GM18868 (cell line): Measurements from ENCODE around the gene MRPS14.
A peak's percentile ranks its signal among the peaks of the same experiment; 100 is the strongest.
"Not testable (repeated sequence)": the region's sequence is repeated elsewhere in the genome, so short reads cannot be mapped to it uniquely, and the experiment has no call there.

Source experiments
- ATAC-seq: cut with Tn5 transposase; IDR thresholded peaks from one replicate; pipeline ENCODE4 v1.9.1; 2021; ENCODE audit warnings: mild to moderate bottlenecking, moderate library complexity; ENCODE audit not compliant: unreplicated experiment

The MRPS14 gene

DNA sequence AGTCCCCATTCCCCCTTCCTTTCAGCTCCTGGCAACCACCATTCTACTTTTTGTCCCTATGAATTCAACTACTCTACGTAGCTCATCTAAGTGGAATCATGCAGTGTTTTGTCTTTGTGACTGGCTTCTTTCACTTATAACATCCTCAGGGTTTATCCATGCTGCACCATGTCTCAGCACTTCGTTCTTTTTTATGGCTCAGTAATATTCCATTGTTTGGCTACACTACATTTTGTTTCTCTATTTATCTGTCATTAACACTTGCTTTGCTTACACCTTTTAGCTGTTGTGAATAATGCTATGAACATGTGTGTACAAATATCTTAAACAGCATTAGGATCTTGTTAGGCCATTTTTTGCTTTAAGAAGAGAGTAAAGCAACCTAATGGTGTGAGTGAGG is 1.5 kb upstream of the MRPS14 start:
- no peak for ATAC-seq

DNA sequence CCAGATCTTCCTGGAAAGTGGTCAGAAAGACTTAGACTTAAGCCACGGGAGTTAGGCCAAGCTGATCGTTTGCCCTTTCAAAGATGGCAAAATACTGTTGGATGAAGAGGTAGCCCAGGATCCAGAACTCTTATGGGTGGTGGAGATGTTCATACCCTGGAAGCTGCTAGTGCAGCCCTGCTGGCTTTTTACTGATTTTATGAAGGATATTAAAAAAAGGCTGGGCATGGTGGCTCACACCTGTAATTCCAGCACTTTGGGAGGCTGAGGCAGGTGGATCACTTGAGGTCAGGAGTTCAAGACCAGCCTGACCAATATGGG is 657 bp upstream of the MRPS14 start:
- not testable (repeated sequence) for ATAC-seq

DNA sequence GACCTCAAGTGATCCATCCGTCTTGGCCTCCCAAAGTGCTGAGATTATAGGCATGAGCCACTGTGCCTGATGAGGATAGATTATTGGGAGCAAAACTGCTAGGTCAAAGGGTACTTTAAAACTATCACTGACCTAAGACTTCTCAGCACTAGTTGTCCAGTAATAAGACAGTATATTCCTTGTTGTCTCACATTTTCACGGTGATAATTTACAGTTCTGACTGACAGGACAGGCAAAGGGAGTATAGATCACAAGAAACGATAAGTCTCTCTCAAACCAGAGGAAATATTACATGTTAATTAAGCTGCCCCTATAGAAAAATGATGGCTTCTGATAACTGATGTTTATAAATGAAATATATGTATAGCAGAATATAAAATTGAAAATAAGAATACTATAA is 3.7 kb downstream of the MRPS14 start:
- ATAC-seq = no peak

DNA sequence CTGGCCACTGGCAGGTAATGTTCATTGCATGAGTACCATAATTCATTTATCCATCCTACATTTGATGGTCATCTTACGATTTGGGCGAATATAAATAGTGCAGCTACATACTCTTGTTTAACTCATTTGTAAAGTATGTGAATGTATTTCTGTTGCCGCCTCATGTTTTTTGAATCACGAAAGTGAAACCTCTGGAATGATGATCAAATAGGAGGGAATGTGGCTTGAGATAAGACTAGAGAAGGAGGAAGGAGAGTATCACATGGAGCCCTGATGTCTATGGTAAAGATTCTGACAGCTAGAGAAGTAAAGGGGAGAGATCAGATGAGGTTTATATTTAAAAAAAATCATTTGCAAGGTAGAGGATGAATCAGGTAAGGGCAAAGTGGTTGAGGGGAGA is 8.0 kb downstream of the MRPS14 start:
- ATAC-seq = no peak

DNA sequence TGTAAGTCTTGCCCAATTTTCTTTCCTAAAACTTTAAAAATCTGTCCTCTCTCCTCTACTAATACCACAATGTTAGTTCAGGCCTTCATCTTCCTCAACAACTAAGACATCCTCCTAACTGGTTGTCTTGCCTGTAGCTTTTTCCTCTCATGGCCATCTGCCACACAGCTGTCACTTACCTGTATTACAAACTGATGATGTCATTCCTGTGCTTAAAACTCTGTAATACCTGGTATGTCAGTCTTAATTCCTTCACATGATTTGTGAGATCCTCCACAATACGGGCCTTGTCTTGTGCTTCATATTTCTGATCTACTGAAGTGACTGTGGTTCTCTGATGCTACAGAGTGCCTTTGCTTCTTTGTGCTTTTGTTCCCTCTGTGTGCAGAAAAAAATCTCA is 9.8 kb downstream of the MRPS14 start:
- ATAC-seq = no peak

DNA sequence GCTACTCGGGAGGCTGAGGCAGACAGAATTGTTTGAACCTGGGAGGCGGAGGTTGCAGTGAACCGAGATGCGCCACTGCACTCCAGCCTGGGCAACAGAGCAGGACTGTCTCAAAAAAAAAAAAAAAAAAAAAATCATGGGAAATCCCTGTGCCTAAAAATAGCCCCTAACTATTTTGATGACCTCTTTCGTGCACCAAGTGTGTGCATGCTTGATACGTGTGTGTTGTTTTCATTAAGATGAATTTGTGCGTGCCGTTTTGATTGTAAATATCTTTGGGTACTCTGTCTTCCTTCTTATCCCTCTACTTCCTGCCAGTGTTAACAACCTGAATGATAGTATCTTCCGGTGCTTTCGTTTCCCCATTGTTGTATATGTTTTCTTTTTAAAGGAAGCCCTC is 13.7 kb downstream of the MRPS14 start:
- ATAC-seq = no peak

DNA sequence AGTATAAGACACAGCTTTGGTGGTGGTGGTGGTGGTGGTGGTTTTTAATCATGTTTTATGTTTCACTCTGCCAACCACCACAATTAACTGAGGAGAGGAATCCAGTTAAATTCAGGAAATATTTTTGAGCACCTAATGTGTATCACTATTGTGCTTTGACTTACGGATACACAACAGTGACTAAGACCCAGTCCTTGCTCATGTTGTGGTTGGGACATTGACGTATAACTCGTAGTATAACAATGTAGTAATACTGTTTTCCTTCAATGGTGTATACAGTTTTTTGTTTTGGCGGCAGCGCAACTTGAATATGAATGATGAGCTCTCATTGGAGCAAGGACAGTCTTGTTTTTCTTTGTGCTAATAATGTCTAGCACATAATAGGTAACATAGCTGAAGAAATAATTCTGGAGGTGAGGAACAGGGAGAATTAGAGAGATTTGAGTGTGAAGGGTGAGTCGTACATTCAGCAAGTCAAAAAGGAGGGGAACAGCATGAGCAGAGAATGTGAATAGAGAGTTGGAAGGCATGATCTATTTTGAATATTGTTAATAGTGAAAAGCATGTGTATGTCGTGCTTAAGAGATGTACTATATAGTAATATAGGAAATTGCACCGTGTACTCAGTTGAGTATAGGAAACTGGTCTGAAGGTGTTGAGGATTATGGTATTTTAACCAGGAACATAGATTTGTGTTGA is 18.0 kb downstream of the MRPS14 start:
- ATAC-seq = no peak

DNA sequence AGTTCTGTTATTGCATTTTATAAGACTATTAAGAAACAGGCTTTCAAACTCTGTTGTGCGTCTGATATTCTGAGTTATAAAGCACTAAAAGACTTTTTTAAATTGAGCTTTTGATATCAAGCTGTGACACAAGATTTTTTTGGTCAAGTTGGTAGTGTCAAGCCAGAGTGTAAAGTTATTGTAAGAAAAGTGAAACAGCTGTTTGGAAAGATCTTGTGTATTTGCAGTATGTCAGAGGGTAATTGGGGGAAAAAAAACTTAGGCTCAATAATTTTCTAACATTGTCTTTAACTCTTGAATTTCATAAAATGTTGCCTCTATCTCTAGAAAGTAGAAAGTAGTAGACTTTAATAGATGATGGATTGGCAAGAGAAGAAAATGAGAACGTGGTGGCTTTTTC is 19.7 kb downstream of the MRPS14 start:
- ATAC-seq = no peak

DNA sequence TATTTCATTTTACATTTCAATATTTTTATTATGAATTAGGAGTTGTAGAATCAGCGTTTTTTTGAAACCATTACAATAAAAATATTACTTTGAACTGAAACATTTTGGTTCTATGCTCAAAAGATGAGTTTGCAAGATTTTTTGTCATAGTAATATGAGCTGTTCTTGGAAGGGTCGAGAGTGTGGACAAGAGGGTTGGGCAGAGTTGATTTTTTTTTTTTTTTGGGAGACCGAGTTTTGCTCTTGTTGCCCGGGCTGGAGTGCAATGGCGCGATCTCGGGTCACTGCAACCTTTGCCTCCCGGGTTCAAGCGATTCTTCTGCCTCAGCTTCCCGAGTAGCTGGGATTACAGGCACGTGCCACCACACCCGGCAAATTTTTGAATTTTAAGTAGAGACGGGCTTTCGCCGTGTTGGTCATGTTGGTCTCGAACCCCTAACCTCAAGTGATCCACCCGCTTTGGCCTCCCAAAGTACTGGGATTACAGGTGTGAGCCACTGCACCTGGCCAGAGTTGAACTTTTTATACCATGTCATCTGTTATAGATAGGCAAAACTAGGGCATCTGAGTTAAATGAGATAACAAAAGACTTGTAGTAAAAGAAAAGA is 20.2 kb downstream of the MRPS14 start:
- ATAC-seq = no peak

DNA sequence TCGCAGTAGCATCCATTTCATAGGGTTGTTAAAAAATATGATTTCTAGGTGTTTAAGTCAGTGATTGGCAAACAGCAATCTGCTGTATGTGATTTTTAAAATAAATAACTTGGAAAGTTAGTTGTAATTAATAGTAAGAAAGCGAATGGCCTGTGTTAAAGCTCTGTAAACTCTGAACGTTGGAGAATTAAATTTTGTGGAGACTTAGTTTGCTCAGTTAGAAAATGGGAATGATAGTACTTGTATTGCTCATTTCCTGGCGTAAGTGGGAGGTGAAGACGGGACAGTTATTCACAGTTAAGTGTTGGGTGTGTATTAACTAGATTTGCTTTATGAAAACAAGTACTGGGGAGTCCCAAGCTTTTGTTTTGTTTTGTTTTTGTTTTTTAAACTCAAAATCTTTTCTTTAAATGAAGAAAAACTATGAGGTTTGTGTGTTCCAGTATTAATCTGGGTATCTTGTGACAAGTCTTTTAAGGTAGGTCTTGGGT is 22.5 kb downstream of the MRPS14 start:
- no peak for ATAC-seq

DNA sequence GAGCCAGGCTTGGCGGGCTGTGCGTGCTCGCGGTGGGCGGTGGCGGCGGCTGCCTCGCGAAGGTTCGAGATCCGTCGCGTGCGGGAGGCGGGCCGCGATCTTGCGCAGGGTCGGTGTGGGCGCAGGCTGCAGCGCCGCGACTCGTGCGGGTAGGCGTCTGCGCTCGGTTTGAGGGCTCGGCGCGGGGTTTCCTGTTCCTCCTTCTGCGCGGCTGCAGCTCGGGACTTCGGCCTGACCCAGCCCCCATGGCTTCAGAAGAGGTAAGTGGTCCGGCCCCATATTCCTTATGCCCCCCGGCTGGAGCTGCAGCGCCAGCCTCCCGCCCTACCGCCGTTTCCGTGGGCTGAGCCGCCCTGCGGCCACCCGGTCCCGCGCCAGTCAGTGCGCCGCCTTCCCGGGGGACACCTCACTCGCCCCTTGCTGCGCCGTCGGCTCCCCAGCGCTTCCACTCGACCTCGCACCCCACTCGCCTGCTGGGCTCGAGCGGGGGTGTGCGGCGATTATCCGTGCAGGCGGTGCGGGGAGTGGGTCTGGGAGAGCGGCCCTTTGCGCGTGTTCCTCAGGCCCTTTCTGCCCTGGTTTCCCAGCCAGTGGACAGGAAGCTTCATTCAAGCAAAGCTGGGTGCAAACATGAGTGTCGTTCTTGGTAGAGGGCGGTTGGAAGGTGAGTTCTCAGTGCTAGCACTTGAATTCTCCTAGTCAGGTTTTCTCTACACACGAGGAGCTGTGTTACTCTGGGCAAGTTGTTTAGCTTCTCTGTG is 23.1 kb downstream of the MRPS14 start, which contains the start of gene CACYBP:
Gene CACYBP, plus strand, starts transcription at position 12 of the 761 bp plus-strand sequence. Its CDS starts 234 bp downstream, at position 246.
- no peak for ATAC-seq

DNA sequence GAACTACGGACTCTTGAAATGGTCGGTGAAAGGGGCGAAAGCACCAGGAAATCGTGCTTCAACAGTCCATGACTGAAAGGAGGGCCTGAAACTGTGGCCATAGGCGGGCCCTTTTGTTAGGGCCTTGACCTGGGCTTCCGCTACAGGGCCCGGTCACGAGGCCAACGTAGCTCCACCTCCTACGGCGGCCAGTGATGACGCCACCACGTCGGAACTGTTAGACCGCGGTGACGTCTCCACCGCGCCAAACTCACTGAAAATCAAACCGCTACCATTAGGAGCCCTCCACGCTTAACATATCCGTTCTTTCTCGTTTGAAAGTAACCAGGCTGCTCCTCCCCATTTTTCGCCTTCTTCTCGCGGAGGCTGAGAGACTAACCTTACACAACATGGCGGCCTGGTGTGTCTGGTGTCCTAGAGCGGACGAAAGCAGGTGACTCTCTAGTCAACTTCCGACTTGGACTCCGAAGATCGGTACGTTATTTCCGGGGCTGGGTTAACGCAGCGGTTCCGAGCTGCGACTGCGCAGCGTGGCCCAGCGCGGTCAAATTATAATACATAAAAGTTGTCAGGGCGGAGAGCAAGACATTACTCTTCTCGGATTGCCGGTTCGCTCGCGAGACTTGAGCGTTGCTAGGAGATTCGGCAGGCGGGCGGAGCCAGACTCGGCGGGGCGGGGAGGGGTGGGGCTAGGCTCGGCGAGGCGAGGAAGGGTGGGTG is 23.8 kb downstream of the MRPS14 start:
- ATAC-seq = peak; percentile 77

DNA sequence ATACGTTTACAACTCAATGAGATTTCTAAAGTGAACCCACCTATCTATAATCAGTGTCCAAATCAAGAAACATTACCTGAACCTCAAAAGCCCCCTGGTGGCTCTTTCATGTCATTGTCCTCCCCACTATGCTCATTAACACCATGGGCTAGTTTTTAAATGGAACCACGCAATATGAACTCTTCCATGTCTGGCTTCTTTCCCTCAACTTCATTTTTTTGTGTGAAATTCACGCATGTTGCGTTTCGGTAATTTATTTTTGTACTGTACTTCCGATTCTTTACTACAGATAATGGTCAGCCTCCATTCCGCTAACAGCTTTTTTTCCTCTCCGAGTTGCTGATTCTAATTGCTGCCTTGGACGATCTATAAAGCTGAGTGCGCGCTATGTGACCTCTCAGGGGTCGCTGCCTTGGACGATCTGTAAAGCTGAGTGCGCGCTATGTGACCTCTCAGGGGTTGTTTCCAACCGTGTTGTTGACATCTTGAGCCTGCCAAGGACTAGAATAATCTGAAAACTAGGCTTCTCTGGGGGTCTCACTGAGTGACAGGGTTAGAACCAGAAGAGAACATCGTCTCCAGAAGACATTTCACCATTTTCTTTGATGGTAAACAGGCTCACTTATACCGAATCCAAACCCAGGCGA is 24.5 kb downstream of the MRPS14 start:
- ATAC-seq = peak; percentile 13

DNA sequence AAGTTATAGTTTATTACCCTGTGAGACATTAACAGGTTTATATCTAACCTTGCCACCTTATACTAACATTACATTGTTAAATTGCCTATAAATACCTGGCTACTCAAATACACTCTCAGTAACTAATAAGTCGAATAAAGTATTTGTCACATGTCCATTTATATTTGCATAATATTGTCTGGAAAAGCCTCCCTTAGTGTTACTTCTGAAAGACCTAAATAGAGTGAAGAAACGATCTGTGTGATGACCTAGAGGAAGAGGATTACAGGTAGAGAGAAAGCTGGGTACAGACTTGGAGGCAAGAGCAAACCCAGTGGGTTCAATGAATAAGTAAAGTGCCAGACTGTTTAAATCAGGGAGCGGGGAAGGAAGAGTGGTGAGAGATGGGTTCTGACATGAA is 26.2 kb downstream of the MRPS14 start:
- ATAC-seq = no peak

DNA sequence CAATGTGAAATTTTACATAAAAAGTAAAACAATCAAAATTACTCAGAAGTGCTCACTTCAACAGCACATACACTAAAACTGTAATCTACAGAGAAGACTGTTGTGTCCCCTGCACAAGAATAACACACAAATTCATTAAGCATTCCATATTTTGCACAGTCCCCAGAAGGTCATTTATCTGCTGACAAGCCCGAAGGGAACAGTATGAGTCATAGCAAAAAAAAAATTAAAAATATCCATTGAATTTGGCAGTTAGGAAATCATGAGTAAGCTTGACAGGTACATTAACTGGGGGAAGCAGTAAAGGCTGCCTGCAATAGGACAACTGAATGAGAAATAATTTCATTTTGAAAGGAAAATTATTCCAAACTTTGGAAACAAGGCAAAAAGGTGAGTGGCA is 26.7 kb downstream of the MRPS14 start:
- ATAC-seq = no peak

DNA sequence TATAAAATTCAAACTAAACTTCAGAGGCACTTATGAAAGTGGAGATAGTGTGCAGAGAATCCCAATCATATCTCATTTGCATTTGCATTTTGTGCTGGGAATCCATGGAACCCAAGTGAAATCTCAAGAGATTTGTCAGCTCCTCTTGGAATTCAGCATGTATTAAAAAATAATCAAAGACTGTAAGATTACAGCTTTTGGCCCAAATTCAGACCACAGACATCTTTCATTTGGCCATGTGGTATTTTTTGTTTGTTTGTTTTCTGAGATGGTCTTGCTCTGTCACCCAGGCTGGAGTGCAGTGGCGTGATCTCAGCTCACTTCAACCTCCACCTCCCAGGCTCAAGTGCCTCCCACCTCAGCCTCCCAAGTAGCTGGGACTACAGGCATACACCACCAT is 27.3 kb downstream of the MRPS14 start:
- no peak for ATAC-seq

DNA sequence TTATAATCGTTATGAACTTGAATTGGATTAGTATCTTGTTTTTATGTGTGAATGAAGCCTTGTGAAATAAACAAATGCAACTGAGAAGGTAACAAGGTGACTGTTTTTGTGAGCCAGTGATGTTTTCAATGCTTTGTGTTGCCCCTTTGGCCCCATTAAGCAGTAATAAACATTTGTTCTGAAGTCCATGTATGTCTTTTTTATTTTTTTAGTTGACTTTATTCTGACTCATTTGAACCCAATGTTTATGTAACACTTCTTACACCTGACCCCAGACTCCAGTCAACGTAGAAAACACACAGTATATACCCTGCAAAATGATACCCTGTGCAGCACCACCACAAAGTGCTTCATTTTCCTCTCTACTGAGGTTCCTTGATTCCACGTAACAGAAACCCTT is 28.1 kb downstream of the MRPS14 start:
- no peak for ATAC-seq

DNA sequence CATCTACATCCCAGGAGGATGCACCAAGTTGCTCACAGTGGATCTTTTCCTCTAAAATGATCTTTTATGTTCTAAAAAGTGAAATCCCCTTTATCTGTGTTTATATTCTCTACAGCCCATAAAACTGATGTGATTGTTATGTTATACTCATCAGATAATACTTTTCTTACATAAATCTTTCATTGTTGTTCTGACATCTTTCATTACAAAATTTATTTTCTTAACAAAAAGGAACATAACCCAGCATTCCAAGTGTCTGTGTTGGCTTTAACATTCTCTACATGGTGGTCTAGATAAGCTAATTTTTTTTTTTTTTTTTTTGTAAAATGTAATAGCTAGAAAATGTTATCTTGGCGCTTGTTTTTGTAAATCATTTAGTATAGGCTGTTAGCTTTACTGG is 31.8 kb downstream of the MRPS14 start:
- ATAC-seq = no peak

DNA sequence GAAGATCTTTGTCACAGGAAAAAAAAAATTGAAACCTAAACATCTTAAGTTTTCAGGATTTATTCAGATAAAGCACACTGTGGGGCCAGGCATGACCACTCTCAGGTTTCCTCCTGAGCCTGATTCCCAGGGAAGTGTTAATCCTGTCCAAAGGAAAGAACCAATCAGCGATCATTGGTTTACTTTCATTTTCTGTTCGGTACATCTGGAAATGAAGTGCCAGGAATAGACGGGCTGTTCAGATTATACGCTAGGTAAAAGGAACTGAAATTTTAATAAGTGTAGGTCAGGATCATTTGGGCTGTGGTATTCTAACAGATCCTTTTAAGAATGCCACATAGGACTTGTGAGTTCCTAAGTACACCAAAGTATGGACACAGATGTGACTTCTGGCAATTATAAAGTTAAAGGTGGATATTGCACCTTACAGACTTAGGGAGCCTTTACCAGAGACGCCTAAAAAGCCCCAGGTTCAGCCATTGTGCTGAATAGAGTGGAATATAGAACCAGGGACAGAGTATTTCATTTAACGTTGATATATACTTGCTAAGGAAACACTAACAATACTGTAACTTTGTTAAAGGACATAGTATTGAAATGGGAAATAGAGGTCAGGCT is 32.7 kb downstream of the MRPS14 start:
- ATAC-seq = no peak

DNA sequence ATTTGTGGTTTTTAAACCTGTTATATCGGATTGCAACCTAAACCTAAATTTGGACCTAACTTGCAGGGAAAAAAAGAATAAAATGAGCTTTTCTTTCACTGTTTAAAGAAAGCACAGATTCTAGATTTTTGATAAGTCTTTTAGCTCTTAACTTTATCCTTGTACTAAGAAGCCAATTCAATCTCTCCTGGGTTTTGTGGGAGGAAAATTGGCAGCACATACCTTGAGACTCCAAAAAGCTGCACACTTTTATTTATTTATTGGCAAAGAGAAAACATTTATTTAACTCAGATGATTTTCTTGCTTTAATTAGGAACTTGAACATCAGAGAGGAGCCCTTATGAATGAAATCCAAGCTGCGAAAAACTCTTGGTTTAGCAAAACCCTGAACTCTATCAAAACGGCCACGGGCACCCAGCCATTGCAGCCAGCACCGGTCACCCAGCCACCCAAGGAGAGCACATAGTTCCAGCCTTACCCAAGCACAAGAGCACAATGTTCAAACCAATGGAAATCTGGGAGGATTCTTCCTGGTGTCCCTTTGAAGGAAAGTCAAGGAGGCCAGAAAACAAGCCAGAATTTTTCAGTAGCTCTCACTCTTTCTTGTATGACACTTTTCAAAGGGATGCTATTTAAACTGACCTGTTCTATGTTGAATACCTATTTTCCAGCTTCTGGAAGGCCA is 33.5 kb downstream of the MRPS14 start:
- no peak for ATAC-seq
